HEK293 (cell line): ENCODE results near the gene UFD1.
A peak's percentile ranks its signal among the peaks of the same experiment; 100 is the strongest.

Experiments used
- FEZF1 ChIP-seq: fragments of 450-650 bp; formaldehyde crosslinking; IDR thresholded peaks from 2 replicates; pipeline ENCODE4 v1.5.1; 2016; ENCODE audit warnings: missing biosample characterization, missing genetic modification characterization
- GLI2 ChIP-seq: fragments of 450-650 bp; formaldehyde crosslinking; IDR thresholded peaks from 2 replicates; pipeline ENCODE4; 2017; ENCODE audit warnings: missing biosample characterization, missing genetic modification characterization, low read depth, borderline replicate concordance
- KLF16 ChIP-seq: fragments of 450-650 bp; formaldehyde crosslinking; IDR thresholded peaks from 2 replicates; pipeline ENCODE4 v1.5.1; 2017; ENCODE audit warnings: missing biosample characterization, missing genetic modification characterization
- MZF1 ChIP-seq: fragments of 450-650 bp; formaldehyde crosslinking; IDR thresholded peaks from 2 replicates; pipeline ENCODE4 v1.5.1; 2017; ENCODE audit warnings: missing biosample characterization, missing genetic modification characterization, borderline replicate concordance
- RBAK ChIP-seq: fragments of 450-650 bp; formaldehyde crosslinking; IDR thresholded peaks from 2 replicates; pipeline ENCODE4 v1.5.1; 2016; ENCODE audit warnings: missing biosample characterization, missing genetic modification characterization
- SALL2 ChIP-seq: fragments of 450-650 bp; formaldehyde crosslinking; IDR thresholded peaks from 2 replicates; pipeline ENCODE4 v1.5.0; 2017; ENCODE audit warnings: missing biosample characterization, mild to moderate bottlenecking, missing genetic modification characterization, borderline replicate concordance
- SP2 ChIP-seq: fragments of 450-650 bp; formaldehyde crosslinking; IDR thresholded peaks from 2 replicates; pipeline ENCODE4 v1.5.1; 2016; ENCODE audit warnings: missing biosample characterization, missing genetic modification characterization
- TRIM28 ChIP-seq: IDR thresholded peaks from 2 replicates; pipeline ENCODE4 v1.6.1; 2011; ENCODE audit warnings: low read length, control low read depth, borderline replicate concordance
- ZEB2 ChIP-seq: fragments of 450-650 bp; formaldehyde crosslinking; IDR thresholded peaks from 2 replicates; pipeline ENCODE4 v1.5.1; 2016; ENCODE audit warnings: missing biosample characterization, missing genetic modification characterization
- ZFP69B ChIP-seq: fragments of 450-650 bp; formaldehyde crosslinking; IDR thresholded peaks from 2 replicates; pipeline ENCODE4 v1.5.1; 2016; ENCODE audit warnings: missing biosample characterization, missing genetic modification characterization
- ZNF169 ChIP-seq: fragments of 450-650 bp; formaldehyde crosslinking; IDR thresholded peaks from 2 replicates; pipeline ENCODE4 v1.5.1; 2016; ENCODE audit warnings: missing biosample characterization, missing genetic modification characterization
- ZNF239 ChIP-seq: fragments of 450-650 bp; formaldehyde crosslinking; IDR thresholded peaks from 2 replicates; pipeline ENCODE4 v1.5.1; 2016; ENCODE audit warnings: missing biosample characterization, missing genetic modification characterization
- ZNF324 ChIP-seq: fragments of 450-650 bp; formaldehyde crosslinking; IDR thresholded peaks from 2 replicates; pipeline ENCODE4 v1.5.1; 2016; ENCODE audit warnings: missing biosample characterization, missing genetic modification characterization
- ZNF341 ChIP-seq: fragments of 450-650 bp; formaldehyde crosslinking; IDR thresholded peaks from 2 replicates; pipeline ENCODE4; 2016; ENCODE audit warnings: low read depth, missing biosample characterization, missing genetic modification characterization
- ZNF394 ChIP-seq: fragments of 450-650 bp; formaldehyde crosslinking; IDR thresholded peaks from 2 replicates; pipeline ENCODE4 v1.5.1; 2016; ENCODE audit warnings: missing biosample characterization, missing genetic modification characterization, mild to moderate bottlenecking, moderate library complexity, borderline replicate concordance
- ZNF501 ChIP-seq: fragments of 450-650 bp; formaldehyde crosslinking; IDR thresholded peaks from 2 replicates; pipeline ENCODE4 v1.5.1; 2016; ENCODE audit warnings: missing biosample characterization, missing genetic modification characterization
- ZNF549 ChIP-seq: fragments of 450-650 bp; IDR thresholded peaks from 2 replicates; pipeline ENCODE4 v1.5.1; 2018; ENCODE audit warnings: missing biosample characterization, missing genetic modification characterization, mild to moderate bottlenecking, inconsistent platforms, moderate library complexity
- ZNF561 ChIP-seq: fragments of 450-650 bp; IDR thresholded peaks from 2 replicates; pipeline ENCODE4 v1.5.1; 2018; ENCODE audit warnings: missing biosample characterization, missing genetic modification characterization, borderline replicate concordance
- ZNF596 ChIP-seq: fragments of 450-650 bp; IDR thresholded peaks from 2 replicates; pipeline ENCODE4 v1.5.0; 2018; ENCODE audit warnings: missing biosample characterization, mild to moderate bottlenecking, missing genetic modification characterization, moderate library complexity
- ZNF623 ChIP-seq: fragments of 450-650 bp; formaldehyde crosslinking; IDR thresholded peaks from 2 replicates; pipeline ENCODE4 v1.5.1; 2016; ENCODE audit warnings: missing biosample characterization, missing genetic modification characterization
- ZNF664 ChIP-seq: fragments of 450-650 bp; formaldehyde crosslinking; IDR thresholded peaks from 2 replicates; pipeline ENCODE4 v1.5.1; 2016; ENCODE audit warnings: missing biosample characterization, missing genetic modification characterization
- TF ChIP-seq, protein P1 (sequence below): fragments of 450-650 bp; formaldehyde crosslinking; IDR thresholded peaks from 2 replicates; pipeline ENCODE4 v1.5.0; 2017; ENCODE audit warnings: missing biosample characterization, missing genetic modification characterization, borderline replicate concordance
- TF ChIP-seq, protein P2 (sequence below): fragments of 450-650 bp; formaldehyde crosslinking; IDR thresholded peaks from 2 replicates; pipeline ENCODE4 v1.5.1; 2016; ENCODE audit warnings: missing biosample characterization, missing genetic modification characterization, borderline replicate concordance
- TF ChIP-seq, protein P3 (sequence below): fragments of 450-650 bp; formaldehyde crosslinking; IDR thresholded peaks from 2 replicates; pipeline ENCODE4; 2016; ENCODE audit warnings: missing biosample characterization, missing genetic modification characterization
- TF ChIP-seq, protein P4 (sequence below): fragments of 450-650 bp; formaldehyde crosslinking; IDR thresholded peaks from 2 replicates; pipeline ENCODE4 v1.5.1; 2016; ENCODE audit warnings: missing biosample characterization, missing genetic modification characterization
- TF ChIP-seq, protein P5 (sequence below): fragments of 450-650 bp; formaldehyde crosslinking; IDR thresholded peaks from 2 replicates; pipeline ENCODE4 v1.5.1; 2016; ENCODE audit warnings: missing biosample characterization, missing genetic modification characterization, borderline replicate concordance

Gene UFD1

DNA sequence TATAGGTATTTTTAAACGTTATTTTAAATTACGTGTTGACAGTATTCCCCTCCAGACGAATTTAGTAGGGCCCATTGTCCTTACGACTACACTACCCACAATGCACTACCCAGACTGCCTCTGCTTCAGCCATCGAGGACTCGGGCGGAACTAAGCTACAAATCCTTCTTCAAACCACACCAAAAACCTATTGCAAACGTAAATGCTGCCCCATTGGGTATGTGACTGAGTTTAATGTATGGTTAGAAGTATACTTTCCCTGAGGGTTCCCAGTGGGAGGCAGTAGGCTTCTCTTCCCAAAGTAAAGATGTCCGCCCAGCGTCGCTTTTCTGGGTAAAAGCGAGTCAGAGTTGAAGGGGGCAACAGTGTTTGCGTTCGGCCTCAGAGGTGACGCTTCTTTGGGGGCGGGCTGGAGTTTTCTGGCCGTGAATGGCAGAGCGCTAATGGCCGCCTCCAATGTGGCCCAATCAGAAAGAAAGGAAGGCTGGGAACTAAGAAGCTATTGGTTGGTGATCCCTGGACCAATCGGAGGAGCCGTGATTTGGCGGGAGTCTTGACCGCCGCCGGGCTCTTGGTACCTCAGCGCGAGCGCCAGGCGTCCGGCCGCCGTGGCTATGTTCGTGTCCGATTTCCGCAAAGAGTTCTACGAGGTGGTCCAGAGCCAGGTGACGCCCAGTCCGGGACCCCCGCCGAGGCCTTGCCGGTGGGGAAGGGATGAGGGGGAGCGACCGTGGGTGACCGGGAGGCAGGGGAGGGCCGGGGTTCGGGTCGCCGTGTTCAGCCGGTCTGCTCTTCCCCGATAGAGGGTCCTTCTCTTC lies 571 bp upstream of the UFD1 start, which contains the start of gene CDC45 (continued):
- no peak for TF ChIP-seq ZNF169
- TF ChIP-seq ZNF664 (tag by site-specific recombination), result 0 out of 2 replicates have a peak, but pooled peaks have one; percentile 13
- TF ChIP-seq, protein P1, sequence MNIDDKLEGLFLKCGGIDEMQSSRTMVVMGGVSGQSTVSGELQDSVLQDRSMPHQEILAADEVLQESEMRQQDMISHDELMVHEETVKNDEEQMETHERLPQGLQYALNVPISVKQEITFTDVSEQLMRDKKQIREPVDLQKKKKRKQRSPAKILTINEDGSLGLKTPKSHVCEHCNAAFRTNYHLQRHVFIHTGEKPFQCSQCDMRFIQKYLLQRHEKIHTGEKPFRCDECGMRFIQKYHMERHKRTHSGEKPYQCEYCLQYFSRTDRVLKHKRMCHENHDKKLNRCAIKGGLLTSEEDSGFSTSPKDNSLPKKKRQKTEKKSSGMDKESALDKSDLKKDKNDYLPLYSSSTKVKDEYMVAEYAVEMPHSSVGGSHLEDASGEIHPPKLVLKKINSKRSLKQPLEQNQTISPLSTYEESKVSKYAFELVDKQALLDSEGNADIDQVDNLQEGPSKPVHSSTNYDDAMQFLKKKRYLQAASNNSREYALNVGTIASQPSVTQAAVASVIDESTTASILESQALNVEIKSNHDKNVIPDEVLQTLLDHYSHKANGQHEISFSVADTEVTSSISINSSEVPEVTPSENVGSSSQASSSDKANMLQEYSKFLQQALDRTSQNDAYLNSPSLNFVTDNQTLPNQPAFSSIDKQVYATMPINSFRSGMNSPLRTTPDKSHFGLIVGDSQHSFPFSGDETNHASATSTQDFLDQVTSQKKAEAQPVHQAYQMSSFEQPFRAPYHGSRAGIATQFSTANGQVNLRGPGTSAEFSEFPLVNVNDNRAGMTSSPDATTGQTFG (tag by site-specific recombination), result no peak
- peak; percentile 63; the same call in 1 of the 2 replicates for TF ChIP-seq ZNF324 (tag by site-specific recombination)
- TF ChIP-seq, protein P2, sequence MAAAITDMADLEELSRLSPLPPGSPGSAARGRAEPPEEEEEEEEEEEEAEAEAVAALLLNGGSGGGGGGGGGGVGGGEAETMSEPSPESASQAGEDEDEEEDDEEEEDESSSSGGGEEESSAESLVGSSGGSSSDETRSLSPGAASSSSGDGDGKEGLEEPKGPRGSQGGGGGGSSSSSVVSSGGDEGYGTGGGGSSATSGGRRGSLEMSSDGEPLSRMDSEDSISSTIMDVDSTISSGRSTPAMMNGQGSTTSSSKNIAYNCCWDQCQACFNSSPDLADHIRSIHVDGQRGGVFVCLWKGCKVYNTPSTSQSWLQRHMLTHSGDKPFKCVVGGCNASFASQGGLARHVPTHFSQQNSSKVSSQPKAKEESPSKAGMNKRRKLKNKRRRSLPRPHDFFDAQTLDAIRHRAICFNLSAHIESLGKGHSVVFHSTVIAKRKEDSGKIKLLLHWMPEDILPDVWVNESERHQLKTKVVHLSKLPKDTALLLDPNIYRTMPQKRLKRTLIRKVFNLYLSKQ (tag by site-specific recombination), result no peak
- TF ChIP-seq FEZF1 (tag by site-specific recombination), result peak; percentile 45
- TF ChIP-seq, protein P3, sequence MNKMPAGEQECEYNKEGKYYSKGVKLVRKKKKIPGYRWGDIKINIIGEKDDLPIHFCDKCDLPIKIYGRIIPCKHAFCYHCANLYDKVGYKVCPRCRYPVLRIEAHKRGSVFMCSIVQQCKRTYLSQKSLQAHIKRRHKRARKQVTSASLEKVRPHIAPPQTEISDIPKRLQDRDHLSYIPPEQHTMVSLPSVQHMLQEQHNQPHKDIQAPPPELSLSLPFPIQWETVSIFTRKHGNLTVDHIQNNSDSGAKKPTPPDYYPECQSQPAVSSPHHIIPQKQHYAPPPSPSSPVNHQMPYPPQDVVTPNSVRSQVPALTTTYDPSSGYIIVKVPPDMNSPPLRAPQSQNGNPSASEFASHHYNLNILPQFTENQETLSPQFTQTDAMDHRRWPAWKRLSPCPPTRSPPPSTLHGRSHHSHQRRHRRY (tag by site-specific recombination), result peak; percentile 24; the same call in 1 of the 2 replicates
- TF ChIP-seq ZNF561 (tag by site-specific recombination), result peak; percentile 92
- TF ChIP-seq GLI2 (tag by site-specific recombination), result no peak
- 0 out of 2 replicates have a peak, but pooled peaks have one; percentile 26 for TF ChIP-seq ZFP69B
- TF ChIP-seq ZNF596 (tag by site-specific recombination), result no peak
- TF ChIP-seq RBAK (tag by site-specific recombination), result no peak
- no peak for TF ChIP-seq ZNF549 (tag by site-specific recombination)
- TF ChIP-seq ZNF394 (tag by site-specific recombination), result peak; percentile 57
- peak; percentile 42; the same call in 1 of the 2 replicates for TF ChIP-seq ZNF623
- TF ChIP-seq, protein P4, sequence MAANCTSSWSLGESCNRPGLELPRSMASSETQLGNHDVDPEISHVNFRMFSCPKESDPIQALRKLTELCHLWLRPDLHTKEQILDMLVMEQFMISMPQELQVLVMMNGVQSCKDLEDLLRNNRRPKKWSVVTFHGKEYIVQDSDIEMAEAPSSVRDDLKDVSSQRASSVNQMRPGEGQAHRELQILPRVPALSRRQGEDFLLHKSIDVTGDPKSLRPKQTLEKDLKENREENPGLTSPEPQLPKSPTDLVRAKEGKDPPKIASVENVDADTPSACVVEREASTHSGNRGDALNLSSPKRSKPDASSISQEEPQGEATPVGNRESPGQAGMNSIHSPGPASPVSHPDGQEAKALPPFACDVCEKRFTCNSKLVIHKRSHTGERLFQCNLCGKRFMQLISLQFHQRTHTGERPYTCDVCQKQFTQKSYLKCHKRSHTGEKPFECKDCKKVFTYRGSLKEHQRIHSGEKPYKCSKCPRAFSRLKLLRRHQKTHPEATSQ (tag by site-specific recombination), result no peak
- no peak for TF ChIP-seq SALL2 (tag by site-specific recombination)
- 0 out of 2 replicates have a peak, but pooled peaks have one; percentile 48 for TF ChIP-seq ZEB2 (tag by site-specific recombination)
- no peak for TF ChIP-seq MZF1 (tag by site-specific recombination)
- peak; percentile 95 for TF ChIP-seq SP2 (tag by site-specific recombination)
- TF ChIP-seq, protein P5, sequence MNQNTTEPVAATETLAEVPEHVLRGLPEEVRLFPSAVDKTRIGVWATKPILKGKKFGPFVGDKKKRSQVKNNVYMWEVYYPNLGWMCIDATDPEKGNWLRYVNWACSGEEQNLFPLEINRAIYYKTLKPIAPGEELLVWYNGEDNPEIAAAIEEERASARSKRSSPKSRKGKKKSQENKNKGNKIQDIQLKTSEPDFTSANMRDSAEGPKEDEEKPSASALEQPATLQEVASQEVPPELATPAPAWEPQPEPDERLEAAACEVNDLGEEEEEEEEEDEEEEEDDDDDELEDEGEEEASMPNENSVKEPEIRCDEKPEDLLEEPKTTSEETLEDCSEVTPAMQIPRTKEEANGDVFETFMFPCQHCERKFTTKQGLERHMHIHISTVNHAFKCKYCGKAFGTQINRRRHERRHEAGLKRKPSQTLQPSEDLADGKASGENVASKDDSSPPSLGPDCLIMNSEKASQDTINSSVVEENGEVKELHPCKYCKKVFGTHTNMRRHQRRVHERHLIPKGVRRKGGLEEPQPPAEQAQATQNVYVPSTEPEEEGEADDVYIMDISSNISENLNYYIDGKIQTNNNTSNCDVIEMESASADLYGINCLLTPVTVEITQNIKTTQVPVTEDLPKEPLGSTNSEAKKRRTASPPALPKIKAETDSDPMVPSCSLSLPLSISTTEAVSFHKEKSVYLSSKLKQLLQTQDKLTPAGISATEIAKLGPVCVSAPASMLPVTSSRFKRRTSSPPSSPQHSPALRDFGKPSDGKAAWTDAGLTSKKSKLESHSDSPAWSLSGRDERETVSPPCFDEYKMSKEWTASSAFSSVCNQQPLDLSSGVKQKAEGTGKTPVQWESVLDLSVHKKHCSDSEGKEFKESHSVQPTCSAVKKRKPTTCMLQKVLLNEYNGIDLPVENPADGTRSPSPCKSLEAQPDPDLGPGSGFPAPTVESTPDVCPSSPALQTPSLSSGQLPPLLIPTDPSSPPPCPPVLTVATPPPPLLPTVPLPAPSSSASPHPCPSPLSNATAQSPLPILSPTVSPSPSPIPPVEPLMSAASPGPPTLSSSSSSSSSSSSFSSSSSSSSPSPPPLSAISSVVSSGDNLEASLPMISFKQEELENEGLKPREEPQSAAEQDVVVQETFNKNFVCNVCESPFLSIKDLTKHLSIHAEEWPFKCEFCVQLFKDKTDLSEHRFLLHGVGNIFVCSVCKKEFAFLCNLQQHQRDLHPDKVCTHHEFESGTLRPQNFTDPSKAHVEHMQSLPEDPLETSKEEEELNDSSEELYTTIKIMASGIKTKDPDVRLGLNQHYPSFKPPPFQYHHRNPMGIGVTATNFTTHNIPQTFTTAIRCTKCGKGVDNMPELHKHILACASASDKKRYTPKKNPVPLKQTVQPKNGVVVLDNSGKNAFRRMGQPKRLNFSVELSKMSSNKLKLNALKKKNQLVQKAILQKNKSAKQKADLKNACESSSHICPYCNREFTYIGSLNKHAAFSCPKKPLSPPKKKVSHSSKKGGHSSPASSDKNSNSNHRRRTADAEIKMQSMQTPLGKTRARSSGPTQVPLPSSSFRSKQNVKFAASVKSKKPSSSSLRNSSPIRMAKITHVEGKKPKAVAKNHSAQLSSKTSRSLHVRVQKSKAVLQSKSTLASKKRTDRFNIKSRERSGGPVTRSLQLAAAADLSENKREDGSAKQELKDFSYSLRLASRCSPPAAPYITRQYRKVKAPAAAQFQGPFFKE (tag by site-specific recombination), result no peak
- peak; percentile 21 for TF ChIP-seq KLF16 (tag by site-specific recombination)
- no peak; the same call in 1 of the 2 replicates for TF ChIP-seq TRIM28
- no peak for TF ChIP-seq ZNF501 (tag by site-specific recombination)
- TF ChIP-seq ZNF341 (tag by site-specific recombination), result peak; percentile 56; the same call in 1 of the 2 replicates
- 0 out of 2 replicates have a peak, but pooled peaks have one; percentile 38 for TF ChIP-seq ZNF239 (tag by site-specific recombination)
